Stomach (tissue), 4 donors: ENCODE measurements around the gene AATF.

ENCODE experiments used
- EP300 ChIP-seq: sonication (generic); formaldehyde crosslinking; IDR thresholded peaks from one replicate; pipeline ENCODE4 v1.6.1; 2017; ENCODE audit warnings: antibody characterized with exemption
- POLR2A ChIP-seq, 4 donors: fragments of 450-650 bp; IDR thresholded peaks; one replicate each; pipeline ENCODE4 v1.6.1; 2016; ENCODE audit warnings: antibody characterized with exemption in 4 of 4, control low read depth in 2 of 4, mild to moderate bottlenecking in 1 of 4, moderate library complexity in 1 of 4
- TF ChIP-seq, protein P1 (sequence below), 7 experiments: fragments of 450-650 bp in 4 of 7; fragments of 200-600 bp in 3 of 7; sonication (generic) in 3 of 7; IDR thresholded peaks; one replicate each; pipeline ENCODE4 v1.5.1; 2016 to 2019; ENCODE audit warnings: antibody characterized with exemption in 7 of 7, control low read depth in 2 of 7, mild to moderate bottlenecking in 1 of 7

- TF ChIP-seq, protein P1, sequence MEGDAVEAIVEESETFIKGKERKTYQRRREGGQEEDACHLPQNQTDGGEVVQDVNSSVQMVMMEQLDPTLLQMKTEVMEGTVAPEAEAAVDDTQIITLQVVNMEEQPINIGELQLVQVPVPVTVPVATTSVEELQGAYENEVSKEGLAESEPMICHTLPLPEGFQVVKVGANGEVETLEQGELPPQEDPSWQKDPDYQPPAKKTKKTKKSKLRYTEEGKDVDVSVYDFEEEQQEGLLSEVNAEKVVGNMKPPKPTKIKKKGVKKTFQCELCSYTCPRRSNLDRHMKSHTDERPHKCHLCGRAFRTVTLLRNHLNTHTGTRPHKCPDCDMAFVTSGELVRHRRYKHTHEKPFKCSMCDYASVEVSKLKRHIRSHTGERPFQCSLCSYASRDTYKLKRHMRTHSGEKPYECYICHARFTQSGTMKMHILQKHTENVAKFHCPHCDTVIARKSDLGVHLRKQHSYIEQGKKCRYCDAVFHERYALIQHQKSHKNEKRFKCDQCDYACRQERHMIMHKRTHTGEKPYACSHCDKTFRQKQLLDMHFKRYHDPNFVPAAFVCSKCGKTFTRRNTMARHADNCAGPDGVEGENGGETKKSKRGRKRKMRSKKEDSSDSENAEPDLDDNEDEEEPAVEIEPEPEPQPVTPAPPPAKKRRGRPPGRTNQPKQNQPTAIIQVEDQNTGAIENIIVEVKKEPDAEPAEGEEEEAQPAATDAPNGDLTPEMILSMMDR (IDR thresholded peaks at IDR 0.05) = no peak
- TF ChIP-seq POLR2A (IDR thresholded peaks at IDR 0.05) (no peak), EP300 (no peak)
These were observed 10.1 kb upstream of the AATF start for GRCh38 chr17:36938566-36939051.
